Measurements from ENCODE around the gene EPPIN.

DNA sequence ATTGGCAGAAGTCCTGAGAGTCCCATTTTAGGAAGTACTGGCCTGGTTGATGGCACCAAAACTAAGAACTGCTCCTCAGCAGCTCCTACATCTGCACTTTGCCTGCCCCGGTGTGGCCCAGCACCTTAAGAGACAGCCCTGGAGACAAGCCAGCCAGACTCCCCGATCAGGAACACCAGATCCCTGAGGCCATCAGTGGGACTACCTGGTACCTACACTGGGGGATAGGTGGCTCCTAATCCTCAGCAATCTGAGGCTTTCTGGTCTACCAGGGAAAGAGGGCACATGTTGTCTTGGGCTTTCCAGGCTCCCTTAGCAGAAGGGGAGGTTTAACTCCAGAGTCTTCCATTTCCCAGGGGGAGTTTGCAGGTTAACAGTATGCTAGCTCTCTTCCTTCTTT is 7.8 kb downstream of the EPPIN start, which contains the start of gene WFDC6:
- TF ChIP-seq POLR2A (IDR thresholded peaks at IDR 0.05) (no peak), CTCF (IDR thresholded peaks at IDR 0.05) (no peak)

Measured in lower leg skin (tissue), 3 donors.